ENCODE data around the gene PPP4R3B. TPM values are rescaled to one million over a fixed set of nuclear protein-coding genes. Genes with fewer than 3 reads are reported as not detected.

The PPP4R3B gene
- total and polyA plus RNA-seq, 2 of the 13 experiments (the other 11 are each of a cell fraction or from before 2014, with no cell fraction given) = 24.2 to 53.0 TPM

- TF ChIP-seq ZNF75D (CRISPR knock-in tag; IDR thresholded peaks at IDR 0.05; ENCODE audit: borderline replicate concordance) (no peak), ZSCAN9 (CRISPR knock-in tag; IDR thresholded peaks at IDR 0.05; ENCODE audit: borderline replicate concordance) (peak; percentile 78), ZC3H4 (CRISPR knock-in tag; IDR thresholded peaks at IDR 0.05; ENCODE audit: borderline replicate concordance) (no peak), ZFAT (CRISPR knock-in tag; conservative IDR thresholded peaks at IDR 0.05) (peak; percentile 72; the same call in 1 of the 2 replicates), ZUFSP (CRISPR knock-in tag; IDR thresholded peaks at IDR 0.05; ENCODE audit: borderline replicate concordance) (no peak), CTCF (CRISPR knock-in tag; IDR thresholded peaks at IDR 0.05) (peak; percentile 70), ZNF367 (CRISPR knock-in tag; IDR thresholded peaks at IDR 0.05; ENCODE audit: borderline replicate concordance) (peak; percentile 87; the same call in 1 of the 2 replicates), ZBTB49 (CRISPR knock-in tag; IDR thresholded peaks at IDR 0.05; ENCODE audit: borderline replicate concordance) (peak; percentile 63; the same call in 1 of the 2 replicates), DNMT3B (CRISPR knock-in tag; conservative IDR thresholded peaks at IDR 0.05) (peak; percentile 80; the same call in 1 of the 2 replicates), FOXP1 (IDR thresholded peaks at IDR 0.05) (no peak), FOXP1 (CRISPR knock-in tag; IDR thresholded peaks at IDR 0.05) (peak; percentile 44; the same call in 1 of the 2 replicates), TGIF2 (CRISPR knock-in tag; IDR thresholded peaks at IDR 0.05) (peak; percentile 80), ZNF280B (CRISPR knock-in tag; IDR thresholded peaks at IDR 0.05; ENCODE audit: borderline replicate concordance) (0 out of 2 replicates have a peak, but pooled peaks have one; percentile 51), ZNF782 (CRISPR knock-in tag; IDR thresholded peaks at IDR 0.05; ENCODE audit: borderline replicate concordance) (no peak; the same call in none of the 2 replicates), PRDM10 (CRISPR knock-in tag; IDR thresholded peaks at IDR 0.05; ENCODE audit: low read depth) (peak; percentile 67; the same call in 1 of the 2 replicates)
These were observed at the start of gene PPP4R3B (continued) for GRCh38 chr2:55617175-55618024.
